ENCODE measurements around the gene HDDC3.
A peak's percentile ranks its signal among the peaks of the same experiment; 100 is the strongest.

Gene HDDC3, protein sequence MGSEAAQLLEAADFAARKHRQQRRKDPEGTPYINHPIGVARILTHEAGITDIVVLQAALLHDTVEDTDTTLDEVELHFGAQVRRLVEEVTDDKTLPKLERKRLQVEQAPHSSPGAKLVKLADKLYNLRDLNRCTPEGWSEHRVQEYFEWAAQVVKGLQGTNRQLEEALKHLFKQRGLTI

DNA sequence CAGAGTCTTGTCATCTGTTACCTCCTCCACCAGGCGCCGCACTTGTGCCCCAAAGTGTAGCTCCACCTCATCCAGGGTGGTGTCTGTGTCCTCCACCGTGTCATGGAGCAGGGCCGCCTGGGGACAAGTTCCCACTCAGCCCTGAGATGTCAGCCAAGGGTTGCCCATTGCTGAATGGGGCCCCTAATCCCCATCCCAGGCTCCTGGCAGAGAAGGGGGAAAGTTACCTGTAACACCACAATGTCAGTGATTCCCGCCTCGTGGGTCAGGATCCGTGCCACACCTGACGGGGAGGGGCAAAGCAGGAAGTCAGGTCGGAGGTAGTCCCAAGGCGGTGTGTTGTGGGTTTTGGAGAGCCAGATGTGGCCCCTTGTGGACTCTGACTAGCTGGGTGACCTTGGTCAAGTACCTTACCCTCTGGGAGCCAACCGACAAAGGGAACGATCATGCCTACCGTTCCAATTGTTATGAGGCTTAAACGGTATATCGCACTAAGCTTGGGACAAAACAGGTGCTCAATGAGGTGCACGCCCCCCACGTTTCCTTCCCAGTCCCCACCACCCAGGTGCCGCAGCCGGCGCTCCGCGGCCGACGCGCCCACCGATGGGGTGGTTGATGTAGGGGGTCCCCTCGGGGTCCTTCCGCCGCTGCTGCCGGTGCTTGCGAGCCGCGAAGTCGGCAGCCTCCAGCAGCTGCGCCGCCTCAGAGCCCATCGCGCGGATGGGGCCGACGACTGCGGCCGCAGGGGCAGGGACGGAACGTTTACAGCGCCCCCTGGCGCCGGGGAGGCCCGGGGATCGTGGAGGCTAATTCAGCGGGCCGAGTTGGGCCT lies at the start of gene HDDC3:
HDDC3 (minus strand) TSS at position 722 of the 832 bp plus-strand sequence; CDS start at position 713, 9 bp downstream.
- peak; percentile 79 to 84 for DNase-seq (ENCODE audit: low read depth in 2 of 2, low spot score in 1 of 2)

DNA sequence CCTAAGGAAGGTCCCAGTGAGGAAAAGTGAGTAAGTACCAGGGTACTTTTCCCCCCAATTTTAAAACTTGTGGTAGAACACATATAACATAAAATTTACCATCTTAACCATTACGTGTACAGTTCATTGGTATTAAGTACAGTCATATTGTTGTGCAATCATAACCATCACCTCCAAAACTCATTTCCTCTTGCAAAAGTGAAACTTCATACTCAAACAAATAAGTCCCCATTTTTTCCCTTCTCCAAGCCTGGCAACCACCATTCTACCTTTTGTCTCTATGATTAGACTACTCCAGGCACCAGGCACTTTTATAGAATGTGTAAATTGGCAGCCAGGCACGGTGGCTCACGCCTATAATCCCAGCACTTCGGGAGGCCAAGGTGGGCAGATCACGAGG lies 49.8 kb upstream of the HDDC3 start:
- DNase-seq (ENCODE audit: low read depth in 2 of 2, low spot score in 1 of 2) = no peak

DNA sequence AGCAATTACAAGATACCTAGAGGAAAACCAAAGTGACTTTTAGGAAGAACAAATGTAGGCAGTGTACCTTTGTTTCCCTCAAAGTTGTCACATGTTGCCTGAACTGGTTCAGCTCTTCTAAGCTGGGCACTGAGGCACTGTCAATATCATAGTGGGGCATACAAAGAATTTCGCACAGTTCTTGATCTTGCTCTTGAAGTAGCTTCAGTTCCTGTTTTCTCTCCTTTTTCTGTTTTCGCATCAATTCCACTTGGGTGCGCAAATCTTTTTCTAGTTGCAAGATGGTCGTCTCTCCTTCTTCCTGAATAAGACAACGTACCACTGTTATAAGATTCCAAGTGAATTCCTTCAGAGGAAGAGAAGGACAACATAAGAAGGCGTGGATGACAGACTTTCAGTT lies 49.3 kb upstream of the HDDC3 start:
- DNase-seq (ENCODE audit: low read depth in 2 of 2, low spot score in 1 of 2) = no peak

DNA sequence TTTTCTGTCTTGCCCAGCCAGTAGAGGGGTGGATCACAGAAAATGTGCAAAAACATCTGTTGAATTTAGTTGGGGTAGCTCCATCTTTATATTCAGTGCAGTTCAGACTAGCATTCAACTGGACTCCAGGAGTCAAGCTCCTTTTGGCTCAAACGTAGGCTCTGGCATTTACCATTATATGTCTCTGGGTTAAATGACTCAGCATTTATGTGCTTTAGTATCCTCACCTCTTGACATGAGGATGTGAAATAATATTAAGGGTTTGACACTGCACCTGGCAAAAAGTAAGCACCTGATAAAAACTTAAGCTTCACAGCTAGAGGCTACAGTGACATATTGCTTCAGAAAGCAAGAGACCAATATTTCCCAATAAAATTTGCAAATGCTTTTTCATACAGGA lies 47.2 kb upstream of the HDDC3 start:
- DNase-seq (ENCODE audit: low read depth in 2 of 2, low spot score in 1 of 2) = no peak

DNA sequence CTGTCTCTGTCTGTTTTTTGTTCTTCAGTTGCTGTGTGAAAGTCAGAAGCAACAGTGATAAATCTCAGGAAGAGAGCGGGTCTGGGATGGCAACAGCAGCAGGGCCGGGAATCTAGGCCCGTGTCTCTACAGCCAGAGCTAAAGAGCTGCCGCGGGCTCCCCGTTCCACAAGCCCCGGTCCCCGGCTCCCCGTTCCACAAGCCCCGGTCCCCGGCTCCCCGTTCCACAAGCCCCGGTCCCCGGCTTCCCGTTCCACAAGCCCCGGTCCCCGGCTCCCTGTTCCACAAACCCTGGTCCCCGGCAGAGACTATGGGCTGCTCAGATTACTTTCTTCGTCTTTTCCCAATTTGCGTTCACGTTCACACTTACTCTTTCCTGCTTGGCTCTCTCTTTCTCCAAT lies 41.9 kb upstream of the HDDC3 start:
- DNase-seq (ENCODE audit: low read depth in 2 of 2, low spot score in 1 of 2) = no peak

DNA sequence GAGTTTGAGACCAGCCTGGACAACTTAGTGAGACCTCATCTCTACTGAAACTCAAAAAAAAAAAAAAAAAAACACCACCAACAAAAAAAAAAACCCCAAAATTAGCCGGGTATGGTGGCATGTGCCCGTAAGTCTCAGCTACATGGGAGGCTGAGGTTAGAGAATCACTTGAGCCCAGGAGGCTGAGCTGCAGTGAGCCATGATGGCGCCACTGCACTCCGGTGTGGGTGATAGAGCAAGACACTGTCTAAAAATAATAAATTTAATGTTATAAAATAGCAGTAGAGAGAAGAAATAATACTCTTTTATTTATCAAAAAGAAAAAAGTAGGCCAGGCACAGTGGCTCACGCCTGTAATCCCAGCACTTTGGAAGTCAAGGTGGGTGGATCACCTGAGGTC lies 39.8 kb upstream of the HDDC3 start:
- DNase-seq (ENCODE audit: low read depth in 2 of 2, low spot score in 1 of 2) = no peak

DNA sequence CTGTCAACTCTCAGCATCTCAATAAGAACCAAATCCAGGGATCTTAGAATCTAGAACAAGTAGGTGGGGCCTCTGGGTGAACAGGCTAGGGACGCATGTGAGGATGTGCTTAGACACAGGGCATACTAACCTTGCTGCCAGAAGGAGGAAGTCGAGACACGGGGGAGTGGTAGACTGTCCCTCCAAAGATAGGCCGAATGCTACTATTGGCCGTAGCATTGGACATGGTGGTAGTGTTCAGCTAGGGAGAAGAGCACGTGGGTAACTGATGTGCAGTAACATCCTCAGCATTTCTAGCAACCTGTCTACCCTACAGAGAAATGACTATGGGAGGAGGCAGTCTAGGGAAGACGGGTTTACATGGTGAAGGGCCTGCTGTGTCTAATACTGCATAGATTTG lies 37.9 kb upstream of the HDDC3 start:
- DNase-seq (ENCODE audit: low read depth in 2 of 2, low spot score in 1 of 2) = no peak

DNA sequence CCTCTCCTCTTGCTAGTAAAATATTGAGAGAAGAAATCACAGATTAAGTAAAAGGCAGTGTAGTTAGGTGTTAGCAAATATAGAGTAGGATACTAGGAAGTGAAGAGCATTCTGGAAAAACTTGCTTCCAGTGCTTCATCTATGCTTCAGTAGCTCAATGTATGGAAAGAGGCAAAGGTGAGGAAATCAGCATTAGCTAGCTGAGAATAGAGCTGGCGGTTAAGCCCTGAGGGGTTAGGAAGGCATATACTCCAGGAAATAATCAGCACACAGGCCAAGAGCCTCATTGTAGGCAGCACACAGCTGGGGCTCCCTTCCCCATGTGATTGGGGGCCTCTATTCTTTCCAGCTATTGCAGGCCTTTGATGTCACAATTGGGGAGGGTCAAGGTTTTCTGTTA lies 36.1 kb upstream of the HDDC3 start:
- no peak for DNase-seq (ENCODE audit: low read depth in 2 of 2, low spot score in 1 of 2)

DNA sequence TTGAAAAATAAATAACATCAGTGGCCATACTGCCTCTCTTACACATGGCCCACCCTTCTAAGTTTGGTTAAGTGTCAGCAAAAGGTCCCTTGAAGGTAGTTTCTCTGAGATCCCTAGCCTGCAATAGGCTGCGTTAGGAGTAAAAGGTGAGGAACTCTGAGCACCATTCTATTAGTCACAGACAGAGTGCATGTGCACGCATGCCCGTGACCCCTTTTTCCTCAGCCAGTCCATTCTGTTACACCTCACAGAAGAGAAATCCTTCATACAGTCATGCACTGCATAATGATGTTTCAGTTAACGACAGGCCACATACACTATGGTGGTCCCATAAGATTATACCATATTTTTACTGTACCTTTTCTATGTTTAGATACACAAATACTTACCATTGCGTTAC lies 34.9 kb upstream of the HDDC3 start:
- no peak for DNase-seq (ENCODE audit: low read depth in 2 of 2, low spot score in 1 of 2)

DNA sequence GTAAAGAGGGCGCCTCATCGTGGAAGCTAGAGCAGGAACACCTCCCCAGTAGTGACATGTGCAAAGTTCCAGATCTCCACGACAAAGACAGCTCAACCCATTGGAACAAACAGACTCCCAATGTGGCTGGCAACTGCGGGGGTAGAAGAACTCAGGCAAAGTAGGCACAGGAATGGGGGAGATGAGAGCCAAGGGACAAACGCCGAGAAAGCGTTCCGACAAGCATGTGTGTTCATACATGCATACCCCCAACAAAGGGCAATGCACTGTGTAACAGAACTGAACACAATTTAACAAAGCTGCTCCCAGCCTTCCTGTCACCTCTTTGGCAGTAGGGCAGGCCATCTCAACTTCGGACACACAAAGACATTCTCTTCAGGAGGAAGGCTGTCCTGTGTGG lies 33.9 kb upstream of the HDDC3 start:
- DNase-seq (ENCODE audit: low read depth in 2 of 2, low spot score in 1 of 2) = no peak

DNA sequence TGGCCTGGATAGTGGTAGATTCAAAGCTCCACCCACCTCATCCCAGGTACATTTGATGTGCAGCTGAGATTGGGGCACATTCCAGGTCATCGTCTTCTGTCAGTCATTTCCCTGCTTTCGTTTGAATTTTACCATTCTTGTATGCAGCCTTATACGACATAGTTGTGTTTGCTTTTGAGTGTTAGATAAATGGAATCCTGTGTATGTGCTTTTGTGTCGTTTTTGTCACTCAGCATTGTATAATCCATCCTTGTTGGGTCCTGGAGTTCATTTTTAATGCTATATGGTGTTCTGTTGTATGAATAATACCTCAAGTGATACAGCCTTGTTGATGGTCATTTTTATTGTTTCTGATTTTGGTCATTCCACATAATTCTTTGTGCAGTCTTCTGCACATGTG lies 29.7 kb upstream of the HDDC3 start:
- DNase-seq (ENCODE audit: low read depth in 2 of 2, low spot score in 1 of 2) = no peak

DNA sequence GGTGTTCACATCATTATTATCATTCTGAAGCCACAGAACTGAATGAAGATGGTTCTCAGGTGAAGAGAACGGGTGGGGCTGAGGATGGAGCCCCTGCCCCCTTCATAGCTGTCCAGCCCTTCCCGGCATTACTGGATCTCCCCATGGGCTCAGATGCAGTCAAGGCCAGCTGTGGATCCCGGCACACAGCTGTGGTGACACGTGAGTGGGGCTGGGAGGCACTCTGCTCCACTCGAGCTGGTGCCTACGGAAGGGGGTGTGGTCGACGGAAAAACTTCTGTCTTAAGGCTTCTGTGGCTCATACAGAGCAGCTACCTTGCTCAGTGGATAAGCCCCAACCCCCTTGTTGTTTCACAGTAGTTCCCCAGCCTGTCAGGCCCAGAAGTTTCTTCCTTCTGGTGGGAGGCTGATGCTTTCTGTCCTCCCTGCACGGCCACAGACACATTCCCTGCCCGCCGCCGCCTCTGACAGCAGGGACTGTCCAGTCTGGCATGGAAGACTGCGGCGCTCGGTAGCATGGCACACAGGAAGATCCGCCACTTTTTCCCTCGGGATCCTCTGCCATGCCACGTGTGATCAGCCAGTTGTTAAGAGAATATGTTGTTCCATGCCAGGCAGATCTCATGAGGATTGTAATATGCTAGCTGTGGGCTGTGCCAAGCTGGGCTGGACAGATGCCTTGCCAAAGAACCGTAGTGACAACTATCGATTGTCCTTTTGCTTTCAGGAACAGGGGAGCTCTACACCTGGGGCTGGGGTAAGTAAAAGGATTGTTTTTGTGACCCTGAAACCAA lies 28.1 kb upstream of the HDDC3 start:
- no peak for DNase-seq (ENCODE audit: low read depth in 2 of 2, low spot score in 1 of 2)

DNA sequence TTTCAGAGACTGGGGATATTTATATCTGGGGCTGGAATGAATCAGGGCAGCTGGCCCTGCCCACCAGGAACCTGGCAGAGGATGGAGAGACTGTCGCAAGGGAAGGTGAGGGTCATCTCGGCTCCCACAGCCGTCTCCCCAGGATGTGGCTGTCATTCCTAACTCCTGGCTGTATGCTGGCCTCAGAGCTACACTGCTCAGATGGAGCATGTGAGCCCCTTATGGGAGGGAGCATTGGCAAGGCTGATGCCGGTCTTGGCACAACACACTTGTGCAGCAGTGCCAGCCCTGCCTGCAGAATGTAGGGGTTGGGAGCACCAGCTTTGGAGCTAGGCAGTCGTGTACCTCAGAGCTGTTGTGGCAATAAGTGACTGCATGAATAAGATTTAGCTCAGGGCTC lies 27.5 kb upstream of the HDDC3 start:
- DNase-seq (ENCODE audit: low read depth in 2 of 2, low spot score in 1 of 2) = no peak

DNA sequence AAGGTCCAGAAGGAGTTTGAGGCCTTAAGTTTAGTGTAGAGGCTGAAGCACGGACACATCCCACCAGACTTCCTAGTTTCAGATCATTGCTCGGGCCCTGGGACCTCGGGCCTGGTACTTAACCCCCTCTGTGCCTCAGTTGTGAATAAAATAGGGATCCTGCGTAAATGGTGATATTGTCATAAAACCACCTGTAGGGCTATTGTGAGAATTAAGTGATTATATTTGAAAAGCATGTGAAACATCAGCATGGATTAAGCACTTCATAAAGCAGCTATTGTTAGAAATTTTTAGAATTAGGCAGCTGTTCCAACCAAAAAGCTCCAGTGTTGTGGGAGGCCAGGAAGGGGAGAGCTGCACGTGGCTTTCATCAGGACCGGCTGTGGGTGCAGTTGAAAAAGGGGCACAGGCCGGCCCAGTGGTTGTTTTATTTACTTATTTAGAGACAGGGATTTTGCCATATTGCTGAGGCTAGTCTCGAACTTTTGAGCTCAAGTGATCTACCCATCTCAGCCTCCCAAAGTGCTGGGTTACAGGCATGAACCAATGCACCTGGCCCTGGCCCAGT lies 26.8 kb upstream of the HDDC3 start:
- no peak for DNase-seq (ENCODE audit: low read depth in 2 of 2, low spot score in 1 of 2)

DNA sequence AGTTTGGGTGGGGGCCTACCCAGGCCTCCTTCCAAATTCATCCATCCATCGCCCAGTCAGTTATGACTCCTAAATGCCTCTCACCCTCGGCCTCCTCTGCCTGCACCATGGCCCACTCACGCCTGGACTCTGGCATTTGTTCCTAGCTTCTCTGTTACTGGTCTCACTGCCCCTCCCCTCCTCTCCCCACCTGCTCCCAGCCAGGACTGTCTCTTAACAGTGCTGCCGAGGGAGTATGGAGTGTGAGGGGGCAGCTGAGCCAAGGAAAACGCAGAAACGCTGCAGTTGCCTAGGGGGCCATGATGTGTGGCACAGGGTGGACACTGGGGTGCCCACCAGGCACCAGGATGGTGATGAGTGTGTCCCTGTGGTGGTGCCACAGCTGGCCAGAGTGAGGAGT lies 25.4 kb upstream of the HDDC3 start:
- DNase-seq (ENCODE audit: low read depth in 2 of 2, low spot score in 1 of 2) = no peak

DNA sequence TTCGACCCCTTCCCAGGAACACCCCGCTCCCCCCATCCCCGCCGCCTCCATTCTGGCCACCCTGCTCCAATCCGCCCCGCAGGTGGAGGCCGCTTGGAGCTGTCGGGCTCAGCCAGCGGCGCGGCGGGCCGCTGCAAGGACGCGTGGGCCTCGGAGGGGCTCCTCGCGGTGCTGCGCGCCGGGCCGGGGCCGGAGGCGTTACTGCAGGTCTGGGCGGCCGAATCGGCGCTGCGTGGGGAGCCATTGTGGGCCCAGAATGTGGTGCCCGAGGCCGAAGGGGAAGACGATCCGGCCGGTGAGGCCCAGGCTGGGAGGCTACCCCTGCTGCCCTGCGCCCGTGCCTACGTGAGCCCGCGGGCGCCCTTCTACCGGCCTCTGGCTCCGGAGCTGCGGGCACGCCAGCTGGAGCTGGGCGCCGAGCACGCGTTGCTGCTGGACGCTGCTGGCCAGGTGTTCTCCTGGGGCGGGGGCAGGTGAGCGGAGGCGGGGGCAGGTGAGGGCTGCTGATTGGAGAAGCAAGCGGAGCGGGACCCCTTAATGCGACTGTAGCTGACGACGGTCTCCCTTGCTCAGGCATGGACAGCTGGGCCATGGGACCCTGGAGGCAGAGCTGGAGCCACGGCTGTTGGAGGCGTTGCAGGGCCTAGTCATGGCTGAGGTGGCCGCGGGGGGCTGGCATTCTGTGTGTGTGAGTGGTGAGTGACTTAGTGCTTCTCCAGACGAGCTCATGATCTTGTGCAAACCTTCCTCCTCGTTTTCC lies 24.9 kb upstream of the HDDC3 start:
- no peak for DNase-seq (ENCODE audit: low read depth in 2 of 2, low spot score in 1 of 2)

DNA sequence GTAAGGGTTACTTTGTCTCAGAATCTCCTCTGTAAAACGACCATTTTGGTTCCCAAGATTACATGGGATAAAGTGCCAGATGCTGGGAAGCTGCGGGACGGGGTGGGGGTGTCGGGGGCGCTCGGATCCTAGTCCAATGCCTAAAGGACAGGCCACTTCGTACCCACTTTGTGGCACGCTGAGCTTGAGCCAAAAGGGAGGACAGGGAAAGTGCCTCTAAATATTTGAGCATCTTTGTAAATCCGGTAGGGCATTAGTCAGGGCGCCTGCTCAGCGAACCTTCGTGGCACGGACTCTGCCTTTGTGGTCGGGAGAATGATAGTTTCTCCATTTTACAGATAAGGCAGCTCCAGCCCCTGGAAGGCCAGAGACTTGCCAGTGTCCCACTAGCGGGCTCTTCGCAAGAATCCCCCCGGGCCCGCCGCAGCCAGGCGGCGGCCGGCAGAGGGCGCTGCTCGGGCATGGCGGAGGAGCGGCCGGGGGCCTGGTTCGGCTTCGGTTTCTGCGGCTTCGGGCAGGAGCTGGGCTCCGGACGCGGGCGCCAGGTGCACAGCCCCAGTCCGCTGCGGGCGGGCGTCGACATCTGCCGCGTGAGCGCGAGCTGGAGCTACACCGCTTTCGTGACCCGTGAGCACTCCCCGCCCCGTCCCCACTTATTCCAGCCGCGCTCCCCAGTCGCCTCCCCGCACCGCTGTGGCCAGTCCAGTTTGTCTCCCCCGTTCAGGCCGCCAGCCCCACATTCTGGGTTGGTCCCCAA lies 24.1 kb upstream of the HDDC3 start:
- DNase-seq (ENCODE audit: low read depth in 2 of 2, low spot score in 1 of 2) = peak in 1 of 2 donors; percentile 35

DNA sequence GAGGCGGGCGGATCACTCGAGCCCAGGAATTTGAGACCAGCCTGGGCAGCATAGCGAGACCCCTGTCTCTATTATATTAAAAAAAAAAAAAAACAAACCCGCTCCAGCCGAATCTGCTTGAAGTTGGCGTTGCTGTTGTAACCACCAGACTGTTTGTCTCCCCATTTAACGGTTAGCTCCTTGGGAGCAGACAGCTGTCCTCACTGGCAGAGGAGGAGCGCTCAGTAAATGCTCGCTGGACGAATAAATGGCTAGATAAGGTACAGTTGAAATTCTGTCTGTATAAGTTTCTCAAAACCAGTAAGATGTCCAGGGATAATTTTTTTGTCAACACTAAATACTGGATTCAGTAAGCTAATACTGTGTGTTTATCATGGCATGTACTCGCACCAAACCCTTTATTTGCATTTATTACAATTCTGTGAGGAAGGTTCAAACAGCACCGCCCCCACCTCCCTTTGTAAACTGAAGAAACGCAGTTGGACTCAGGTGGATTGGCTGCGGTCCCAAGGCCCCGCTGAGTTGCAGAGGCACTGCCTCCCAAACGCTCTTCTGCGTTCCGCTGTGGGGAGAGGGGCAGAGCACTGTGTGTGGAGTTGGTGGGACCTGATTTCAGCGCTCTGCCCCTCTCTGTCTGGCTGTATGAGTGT lies 23.4 kb upstream of the HDDC3 start:
- DNase-seq (ENCODE audit: low read depth in 2 of 2, low spot score in 1 of 2) = no peak

DNA sequence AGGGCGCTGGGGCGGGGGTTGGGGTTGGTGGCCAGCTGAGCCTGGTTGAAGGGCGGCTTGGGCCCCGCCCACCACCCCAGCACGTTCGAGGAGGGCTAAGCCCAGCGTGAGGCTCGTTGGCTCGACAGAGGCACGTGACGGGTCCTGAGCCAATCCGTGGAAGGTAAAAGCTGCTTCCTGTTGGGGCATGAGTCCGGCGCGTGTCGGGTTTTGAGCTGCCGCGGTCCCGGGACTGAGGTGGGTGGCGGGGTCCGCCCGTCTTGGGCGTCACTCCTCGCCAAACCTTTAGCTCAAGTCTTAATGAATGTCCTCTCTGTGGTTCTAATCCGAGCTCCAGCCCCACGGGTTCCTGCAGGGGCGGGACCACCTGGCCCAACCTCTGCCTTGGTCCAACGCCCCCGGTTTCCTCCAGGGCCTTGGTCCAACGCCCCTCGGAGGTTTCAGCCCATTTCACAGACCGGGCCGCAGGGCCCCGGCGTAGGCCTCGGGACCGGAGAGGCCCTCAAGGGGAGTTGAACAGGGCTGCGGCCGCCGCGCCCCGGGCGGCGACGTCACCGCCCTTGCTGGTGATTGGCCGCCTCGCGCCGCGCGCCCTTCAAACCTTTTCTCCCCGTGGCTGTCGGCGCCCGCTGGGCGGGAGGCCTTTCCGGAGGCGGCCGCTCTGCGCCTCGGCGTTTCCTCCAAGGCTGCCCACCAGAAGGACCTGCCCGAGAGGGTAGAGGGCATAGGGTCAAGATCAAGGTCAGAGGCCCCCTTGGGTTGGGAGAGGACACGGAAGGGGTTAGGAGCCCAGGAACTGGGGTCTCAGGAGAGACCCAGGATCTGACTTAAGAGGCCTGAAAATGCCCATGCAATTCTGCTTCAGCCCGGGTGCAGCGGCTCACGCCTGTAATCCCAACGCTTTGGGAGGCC lies 22.6 kb upstream of the HDDC3 start, which contains the start of gene RCCD1:
RCCD1 (plus strand) TSS at position 173 of the 912 bp plus-strand sequence. CDS start 1,851 bp downstream, outside the sequence.
- DNase-seq (ENCODE audit: low read depth in 2 of 2, low spot score in 1 of 2) = peak; percentile 53 to 74
